HEK293 (cell line): ENCODE results near the gene PAF1.

ENCODE experiments used
- AEBP2 ChIP-seq: fragments of 450-650 bp; formaldehyde crosslinking; IDR thresholded peaks from 2 replicates; pipeline ENCODE4 v1.5.1; 2016; ENCODE audit warnings: missing biosample characterization, missing genetic modification characterization, borderline replicate concordance
- KLF16 ChIP-seq: fragments of 450-650 bp; formaldehyde crosslinking; IDR thresholded peaks from 2 replicates; pipeline ENCODE4 v1.5.1; 2017; ENCODE audit warnings: missing biosample characterization, missing genetic modification characterization
- PRDM4 ChIP-seq: fragments of 450-650 bp; formaldehyde crosslinking; IDR thresholded peaks from 2 replicates; pipeline ENCODE4 v1.5.1; 2017; ENCODE audit warnings: missing biosample characterization, missing genetic modification characterization
- REST ChIP-seq: fragments of 450-650 bp; formaldehyde crosslinking; IDR thresholded peaks from 2 replicates; pipeline ENCODE4 v1.5.1; 2016; ENCODE audit warnings: missing biosample characterization, missing genetic modification characterization
- ZBTB17 ChIP-seq: fragments of 450-650 bp; formaldehyde crosslinking; IDR thresholded peaks from 2 replicates; pipeline ENCODE4 v1.5.1; 2016; ENCODE audit warnings: missing biosample characterization, missing genetic modification characterization
- ZBTB7A ChIP-seq: fragments of 450-650 bp; formaldehyde crosslinking; IDR thresholded peaks from 2 replicates; pipeline ENCODE4 v1.5.1; 2016; ENCODE audit warnings: low read depth, missing biosample characterization, missing genetic modification characterization
- ZFP37 ChIP-seq: fragments of 450-650 bp; formaldehyde crosslinking; IDR thresholded peaks from 2 replicates; pipeline ENCODE4 v1.5.1; 2016; ENCODE audit warnings: missing biosample characterization, missing genetic modification characterization
- ZNF2 ChIP-seq: fragments of 450-650 bp; formaldehyde crosslinking; IDR thresholded peaks from 2 replicates; pipeline ENCODE4 v1.5.1; 2016; ENCODE audit warnings: missing biosample characterization, missing genetic modification characterization
- ZNF239 ChIP-seq: fragments of 450-650 bp; formaldehyde crosslinking; IDR thresholded peaks from 2 replicates; pipeline ENCODE4 v1.5.1; 2016; ENCODE audit warnings: missing biosample characterization, missing genetic modification characterization
- ZNF280D ChIP-seq: fragments of 450-650 bp; formaldehyde crosslinking; IDR thresholded peaks from 2 replicates; pipeline ENCODE4 v1.5.1; 2016; ENCODE audit warnings: missing biosample characterization, missing genetic modification characterization
- ZNF292 ChIP-seq: fragments of 450-650 bp; formaldehyde crosslinking; IDR thresholded peaks from 2 replicates; pipeline ENCODE4 v1.5.1; 2016; ENCODE audit warnings: low read depth, missing biosample characterization, missing genetic modification characterization, borderline replicate concordance
- ZNF391 ChIP-seq: fragments of 450-650 bp; formaldehyde crosslinking; IDR thresholded peaks from 2 replicates; pipeline ENCODE4 v1.5.1; 2016; ENCODE audit warnings: low read depth, missing biosample characterization, missing genetic modification characterization, borderline replicate concordance
- ZNF48 ChIP-seq: fragments of 450-650 bp; formaldehyde crosslinking; IDR thresholded peaks from 2 replicates; pipeline ENCODE4 v1.5.1; 2016; ENCODE audit warnings: missing biosample characterization, missing genetic modification characterization
- ZNF571 ChIP-seq: fragments of 450-650 bp; formaldehyde crosslinking; IDR thresholded peaks from 2 replicates; pipeline ENCODE4 v1.5.0; 2017; ENCODE audit warnings: missing biosample characterization, missing genetic modification characterization
- ZNF610 ChIP-seq: fragments of 450-650 bp; formaldehyde crosslinking; IDR thresholded peaks from 2 replicates; pipeline ENCODE4 v1.5.1; 2016; ENCODE audit warnings: missing biosample characterization, missing genetic modification characterization, borderline replicate concordance
- ZNF623 ChIP-seq: fragments of 450-650 bp; formaldehyde crosslinking; IDR thresholded peaks from 2 replicates; pipeline ENCODE4 v1.5.1; 2016; ENCODE audit warnings: missing biosample characterization, missing genetic modification characterization
- ZNF629 ChIP-seq: fragments of 450-650 bp; formaldehyde crosslinking; IDR thresholded peaks from 2 replicates; pipeline ENCODE4 v1.5.1; 2017; ENCODE audit warnings: missing biosample characterization, missing genetic modification characterization
- ZNF660 ChIP-seq: fragments of 450-650 bp; IDR thresholded peaks from 2 replicates; pipeline ENCODE4 v1.5.1; 2018; ENCODE audit warnings: missing biosample characterization, mild to moderate bottlenecking, missing genetic modification characterization
- ZNF701 ChIP-seq: fragments of 450-650 bp; formaldehyde crosslinking; IDR thresholded peaks from 2 replicates; pipeline ENCODE4 v1.5.1; 2016; ENCODE audit warnings: missing biosample characterization, missing genetic modification characterization
- ZNF707 ChIP-seq: fragments of 450-650 bp; formaldehyde crosslinking; IDR thresholded peaks from 2 replicates; pipeline ENCODE4 v1.5.1; 2016; ENCODE audit warnings: missing biosample characterization, missing genetic modification characterization
- ZNF76 ChIP-seq: fragments of 450-650 bp; formaldehyde crosslinking; IDR thresholded peaks from 2 replicates; pipeline ENCODE4; 2016; ENCODE audit warnings: low read depth, missing biosample characterization, missing genetic modification characterization, borderline replicate concordance
- ZXDB ChIP-seq: fragments of 450-650 bp; formaldehyde crosslinking; IDR thresholded peaks from 2 replicates; pipeline ENCODE4 v1.5.1; 2016; ENCODE audit warnings: missing biosample characterization, missing genetic modification characterization
- TF ChIP-seq, protein P1 (sequence below): fragments of 450-650 bp; formaldehyde crosslinking; IDR thresholded peaks from 2 replicates; pipeline ENCODE4 v1.5.1; 2016; ENCODE audit warnings: missing biosample characterization, missing genetic modification characterization
- TF ChIP-seq, protein P2 (sequence below): fragments of 450-650 bp; formaldehyde crosslinking; IDR thresholded peaks from 2 replicates; pipeline ENCODE4 v1.5.1; 2016; ENCODE audit warnings: missing biosample characterization, missing genetic modification characterization

Gene PAF1

DNA sequence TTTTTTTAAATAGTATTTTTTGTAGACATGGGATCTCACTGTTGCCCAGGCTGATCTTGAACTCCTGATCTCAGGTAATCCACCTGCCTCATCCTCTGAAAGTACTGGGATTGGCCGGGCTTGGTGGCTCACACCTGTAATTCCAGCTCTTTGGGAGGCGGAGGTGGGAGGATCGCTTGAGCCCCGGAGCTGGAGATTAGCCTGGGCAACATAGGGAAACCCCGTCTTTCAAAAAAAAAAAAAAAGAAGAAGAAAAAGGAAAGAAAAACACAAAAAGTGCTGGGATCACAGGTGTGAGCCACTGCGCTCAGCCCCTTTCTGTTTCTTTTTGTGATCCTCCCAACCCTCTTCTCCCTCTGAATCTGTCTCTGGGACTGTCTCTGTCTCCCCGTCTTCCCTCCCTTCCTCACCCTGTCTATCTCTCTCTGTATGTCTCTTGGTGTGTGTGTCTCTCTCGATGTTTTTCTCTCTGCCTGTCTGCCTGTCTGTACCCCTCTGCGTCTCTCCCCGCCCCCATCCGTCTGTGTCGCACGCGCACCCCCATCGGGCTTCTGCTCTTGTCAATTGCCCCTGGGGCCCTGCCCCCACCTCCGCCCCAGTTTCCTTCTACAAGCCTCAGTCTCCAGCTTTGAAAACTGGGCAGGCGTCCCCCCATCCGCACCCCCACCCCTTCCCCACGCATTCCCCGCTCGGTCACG lies 15.2 kb upstream of the PAF1 start (continued):
- TF ChIP-seq AEBP2: no peak; the same call in 1 of the 2 replicates
- peak; percentile 33; the same call in 1 of the 2 replicates for TF ChIP-seq PRDM4 (tag by site-specific recombination)
- TF ChIP-seq ZNF2: 0 out of 2 replicates have a peak, but pooled peaks have one; percentile 6
- TF ChIP-seq ZNF623: no peak
- TF ChIP-seq ZNF701 (tag by site-specific recombination): no peak
- TF ChIP-seq, protein P1, sequence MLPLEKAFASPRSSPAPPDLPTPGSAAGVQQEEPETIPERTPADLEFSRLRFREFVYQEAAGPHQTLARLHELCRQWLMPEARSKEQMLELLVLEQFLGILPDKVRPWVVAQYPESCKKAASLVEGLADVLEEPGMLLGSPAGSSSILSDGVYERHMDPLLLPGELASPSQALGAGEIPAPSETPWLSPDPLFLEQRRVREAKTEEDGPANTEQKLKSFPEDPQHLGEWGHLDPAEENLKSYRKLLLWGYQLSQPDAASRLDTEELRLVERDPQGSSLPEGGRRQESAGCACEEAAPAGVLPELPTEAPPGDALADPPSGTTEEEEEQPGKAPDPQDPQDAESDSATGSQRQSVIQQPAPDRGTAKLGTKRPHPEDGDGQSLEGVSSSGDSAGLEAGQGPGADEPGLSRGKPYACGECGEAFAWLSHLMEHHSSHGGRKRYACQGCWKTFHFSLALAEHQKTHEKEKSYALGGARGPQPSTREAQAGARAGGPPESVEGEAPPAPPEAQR (tag by site-specific recombination): peak; percentile 29; the same call in 1 of the 2 replicates
- peak; percentile 69; the same call in 1 of the 2 replicates for TF ChIP-seq ZNF391 (tag by site-specific recombination)
- TF ChIP-seq ZFP37: no peak
- peak; percentile 94 for TF ChIP-seq ZBTB7A (tag by site-specific recombination)
- TF ChIP-seq ZNF707 (tag by site-specific recombination): no peak
- peak; percentile 38; the same call in 1 of the 2 replicates for TF ChIP-seq ZNF76
- TF ChIP-seq ZBTB17 (tag by site-specific recombination): peak; percentile 75
- TF ChIP-seq ZNF48 (tag by site-specific recombination): no peak
- no peak; the same call in 1 of the 2 replicates for TF ChIP-seq ZNF629
- no peak for TF ChIP-seq ZNF292 (tag by site-specific recombination)
- peak; percentile 19; the same call in 1 of the 2 replicates for TF ChIP-seq REST (tag by site-specific recombination)
- no peak for TF ChIP-seq ZNF239 (tag by site-specific recombination)
- peak; percentile 62; the same call in 1 of the 2 replicates for TF ChIP-seq KLF16 (tag by site-specific recombination)
- TF ChIP-seq ZNF280D (tag by site-specific recombination): no peak
- peak; percentile 65; the same call in 1 of the 2 replicates for TF ChIP-seq ZXDB (tag by site-specific recombination)
- TF ChIP-seq, protein P2, sequence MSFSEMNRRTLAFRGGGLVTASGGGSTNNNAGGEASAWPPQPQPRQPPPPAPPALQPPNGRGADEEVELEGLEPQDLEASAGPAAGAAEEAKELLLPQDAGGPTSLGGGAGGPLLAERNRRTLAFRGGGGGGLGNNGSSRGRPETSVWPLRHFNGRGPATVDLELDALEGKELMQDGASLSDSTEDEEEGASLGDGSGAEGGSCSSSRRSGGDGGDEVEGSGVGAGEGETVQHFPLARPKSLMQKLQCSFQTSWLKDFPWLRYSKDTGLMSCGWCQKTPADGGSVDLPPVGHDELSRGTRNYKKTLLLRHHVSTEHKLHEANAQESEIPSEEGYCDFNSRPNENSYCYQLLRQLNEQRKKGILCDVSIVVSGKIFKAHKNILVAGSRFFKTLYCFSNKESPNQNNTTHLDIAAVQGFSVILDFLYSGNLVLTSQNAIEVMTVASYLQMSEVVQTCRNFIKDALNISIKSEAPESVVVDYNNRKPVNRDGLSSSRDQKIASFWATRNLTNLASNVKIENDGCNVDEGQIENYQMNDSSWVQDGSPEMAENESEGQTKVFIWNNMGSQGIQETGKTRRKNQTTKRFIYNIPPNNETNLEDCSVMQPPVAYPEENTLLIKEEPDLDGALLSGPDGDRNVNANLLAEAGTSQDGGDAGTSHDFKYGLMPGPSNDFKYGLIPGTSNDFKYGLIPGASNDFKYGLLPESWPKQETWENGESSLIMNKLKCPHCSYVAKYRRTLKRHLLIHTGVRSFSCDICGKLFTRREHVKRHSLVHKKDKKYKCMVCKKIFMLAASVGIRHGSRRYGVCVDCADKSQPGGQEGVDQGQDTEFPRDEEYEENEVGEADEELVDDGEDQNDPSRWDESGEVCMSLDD (tag by site-specific recombination): peak; percentile 95
- no peak for TF ChIP-seq ZNF610 (tag by site-specific recombination)
- no peak for TF ChIP-seq ZNF660 (tag by site-specific recombination)
- TF ChIP-seq ZNF571: no peak
